SK-N-SH treated with all-trans-retinoic acid at 6 μM for 48 hours (cell line): ENCODE data around the gene PDE1C.
"Not testable (repeated sequence)": the region's sequence is repeated elsewhere in the genome, so short reads cannot be mapped to it uniquely, and the experiment has no call there.

Source experiments
- ARNTL ChIP-seq: fragments of 450-650 bp; formaldehyde crosslinking; IDR thresholded peaks from 2 replicates; pipeline ENCODE4 v1.5.0; 2020; ENCODE audit warnings: low read depth, mild to moderate bottlenecking, moderate library complexity, borderline replicate concordance
- CSDC2 ChIP-seq: fragments of 250-450 bp; sonication (Bioruptor Pico); IDR thresholded peaks from 2 replicates; pipeline ENCODE4 v1.5.0; 2020; ENCODE audit warnings: mild to moderate bottlenecking, moderate library complexity
- PPARA ChIP-seq: fragments of 250-450 bp; sonication (Bioruptor Pico); IDR thresholded peaks from 2 replicates; pipeline ENCODE4 v1.5.0; 2020; ENCODE audit warnings: mild to moderate bottlenecking, borderline replicate concordance
- SNAI2 ChIP-seq: fragments of 250-450 bp; sonication (Bioruptor Pico); IDR thresholded peaks from 2 replicates; pipeline ENCODE4 v1.5.0; 2020; ENCODE audit warnings: mild to moderate bottlenecking, moderate library complexity
- TCF4 ChIP-seq: fragments of 250-450 bp; sonication (Bioruptor Pico); IDR thresholded peaks from 2 replicates; pipeline ENCODE4 v1.8.0; 2021; ENCODE audit warnings: mild to moderate bottlenecking, moderate library complexity, borderline replicate concordance
- ZFP3 ChIP-seq: fragments of 250-450 bp; sonication (Bioruptor Pico); IDR thresholded peaks from 2 replicates; pipeline ENCODE4 v1.5.0; 2020; ENCODE audit warnings: mild to moderate bottlenecking, moderate library complexity
- ZFP30 ChIP-seq: fragments of 450-650 bp; formaldehyde crosslinking; IDR thresholded peaks from 2 replicates; pipeline ENCODE4 v1.5.0; 2022; ENCODE audit warnings: mild to moderate bottlenecking, moderate library complexity
- TF ChIP-seq, protein P1 (sequence below): fragments of 250-450 bp; sonication (Bioruptor Pico); IDR thresholded peaks from 2 replicates; pipeline ENCODE4 v1.8.0; 2021; ENCODE audit warnings: low read depth, mild to moderate bottlenecking, moderate library complexity, borderline replicate concordance
- TF ChIP-seq, protein P2 (sequence below): fragments of 250-450 bp; sonication (Bioruptor Pico); IDR thresholded peaks from 2 replicates; pipeline ENCODE4 v1.5.1; 2021; ENCODE audit warnings: mild to moderate bottlenecking, moderate library complexity
- TF ChIP-seq, protein P3 (sequence below): fragments of 250-450 bp; sonication (Bioruptor Pico); IDR thresholded peaks from 2 replicates; pipeline ENCODE4 v1.5.0; 2020; ENCODE audit warnings: mild to moderate bottlenecking, moderate library complexity
- TF ChIP-seq, protein P4 (sequence below): fragments of 250-450 bp; sonication (Bioruptor Pico); IDR thresholded peaks from 2 replicates; pipeline ENCODE4 v1.8.0; 2020; ENCODE audit warnings: mild to moderate bottlenecking, moderate library complexity, borderline replicate concordance

DNA sequence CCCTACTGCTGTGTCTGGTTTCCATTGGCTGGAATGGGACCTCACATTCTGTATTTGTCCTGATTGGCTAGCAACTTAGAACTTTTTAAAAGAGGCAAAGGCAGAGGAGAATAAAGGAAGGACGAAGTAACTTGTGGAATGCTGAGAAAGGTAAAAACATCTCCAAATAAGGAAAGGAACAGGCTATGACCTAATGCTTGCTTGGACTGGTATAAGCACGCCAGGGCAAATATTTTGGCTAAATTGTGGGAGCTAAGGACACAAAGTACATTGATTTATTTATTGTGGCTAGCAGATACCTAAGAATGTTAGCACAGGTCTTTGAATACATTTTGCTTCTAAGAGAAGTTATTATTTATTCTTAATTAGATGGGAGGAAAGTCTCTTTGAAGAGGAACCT lies 56.7 kb downstream of the PDE1C start:
- not testable (repeated sequence) for TF ChIP-seq CSDC2; SNAI2; TCF4 (CRISPR knock-in tag); ARNTL; PPARA; ZFP3 (CRISPR knock-in tag); ZFP30
- TF ChIP-seq, protein P1, sequence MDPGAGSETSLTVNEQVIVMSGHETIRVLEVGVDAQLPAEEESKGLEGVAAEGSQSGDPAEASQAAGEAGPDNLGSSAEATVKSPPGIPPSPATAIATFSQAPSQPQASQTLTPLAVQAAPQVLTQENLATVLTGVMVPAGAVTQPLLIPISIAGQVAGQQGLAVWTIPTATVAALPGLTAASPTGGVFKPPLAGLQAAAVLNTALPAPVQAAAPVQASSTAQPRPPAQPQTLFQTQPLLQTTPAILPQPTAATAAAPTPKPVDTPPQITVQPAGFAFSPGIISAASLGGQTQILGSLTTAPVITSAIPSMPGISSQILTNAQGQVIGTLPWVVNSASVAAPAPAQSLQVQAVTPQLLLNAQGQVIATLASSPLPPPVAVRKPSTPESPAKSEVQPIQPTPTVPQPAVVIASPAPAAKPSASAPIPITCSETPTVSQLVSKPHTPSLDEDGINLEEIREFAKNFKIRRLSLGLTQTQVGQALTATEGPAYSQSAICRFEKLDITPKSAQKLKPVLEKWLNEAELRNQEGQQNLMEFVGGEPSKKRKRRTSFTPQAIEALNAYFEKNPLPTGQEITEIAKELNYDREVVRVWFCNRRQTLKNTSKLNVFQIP (CRISPR knock-in tag) = not testable (repeated sequence)
- TF ChIP-seq, protein P2, sequence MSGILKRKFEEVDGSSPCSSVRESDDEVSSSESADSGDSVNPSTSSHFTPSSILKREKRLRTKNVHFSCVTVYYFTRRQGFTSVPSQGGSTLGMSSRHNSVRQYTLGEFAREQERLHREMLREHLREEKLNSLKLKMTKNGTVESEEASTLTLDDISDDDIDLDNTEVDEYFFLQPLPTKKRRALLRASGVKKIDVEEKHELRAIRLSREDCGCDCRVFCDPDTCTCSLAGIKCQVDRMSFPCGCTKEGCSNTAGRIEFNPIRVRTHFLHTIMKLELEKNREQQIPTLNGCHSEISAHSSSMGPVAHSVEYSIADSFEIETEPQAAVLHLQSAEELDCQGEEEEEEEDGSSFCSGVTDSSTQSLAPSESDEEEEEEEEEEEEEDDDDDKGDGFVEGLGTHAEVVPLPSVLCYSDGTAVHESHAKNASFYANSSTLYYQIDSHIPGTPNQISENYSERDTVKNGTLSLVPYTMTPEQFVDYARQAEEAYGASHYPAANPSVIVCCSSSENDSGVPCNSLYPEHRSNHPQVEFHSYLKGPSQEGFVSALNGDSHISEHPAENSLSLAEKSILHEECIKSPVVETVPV (CRISPR knock-in tag) = not testable (repeated sequence)
- TF ChIP-seq, protein P3, sequence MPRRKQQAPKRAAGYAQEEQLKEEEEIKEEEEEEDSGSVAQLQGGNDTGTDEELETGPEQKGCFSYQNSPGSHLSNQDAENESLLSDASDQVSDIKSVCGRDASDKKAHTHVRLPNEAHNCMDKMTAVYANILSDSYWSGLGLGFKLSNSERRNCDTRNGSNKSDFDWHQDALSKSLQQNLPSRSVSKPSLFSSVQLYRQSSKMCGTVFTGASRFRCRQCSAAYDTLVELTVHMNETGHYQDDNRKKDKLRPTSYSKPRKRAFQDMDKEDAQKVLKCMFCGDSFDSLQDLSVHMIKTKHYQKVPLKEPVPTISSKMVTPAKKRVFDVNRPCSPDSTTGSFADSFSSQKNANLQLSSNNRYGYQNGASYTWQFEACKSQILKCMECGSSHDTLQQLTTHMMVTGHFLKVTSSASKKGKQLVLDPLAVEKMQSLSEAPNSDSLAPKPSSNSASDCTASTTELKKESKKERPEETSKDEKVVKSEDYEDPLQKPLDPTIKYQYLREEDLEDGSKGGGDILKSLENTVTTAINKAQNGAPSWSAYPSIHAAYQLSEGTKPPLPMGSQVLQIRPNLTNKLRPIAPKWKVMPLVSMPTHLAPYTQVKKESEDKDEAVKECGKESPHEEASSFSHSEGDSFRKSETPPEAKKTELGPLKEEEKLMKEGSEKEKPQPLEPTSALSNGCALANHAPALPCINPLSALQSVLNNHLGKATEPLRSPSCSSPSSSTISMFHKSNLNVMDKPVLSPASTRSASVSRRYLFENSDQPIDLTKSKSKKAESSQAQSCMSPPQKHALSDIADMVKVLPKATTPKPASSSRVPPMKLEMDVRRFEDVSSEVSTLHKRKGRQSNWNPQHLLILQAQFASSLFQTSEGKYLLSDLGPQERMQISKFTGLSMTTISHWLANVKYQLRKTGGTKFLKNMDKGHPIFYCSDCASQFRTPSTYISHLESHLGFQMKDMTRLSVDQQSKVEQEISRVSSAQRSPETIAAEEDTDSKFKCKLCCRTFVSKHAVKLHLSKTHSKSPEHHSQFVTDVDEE = not testable (repeated sequence)
- TF ChIP-seq, protein P4, sequence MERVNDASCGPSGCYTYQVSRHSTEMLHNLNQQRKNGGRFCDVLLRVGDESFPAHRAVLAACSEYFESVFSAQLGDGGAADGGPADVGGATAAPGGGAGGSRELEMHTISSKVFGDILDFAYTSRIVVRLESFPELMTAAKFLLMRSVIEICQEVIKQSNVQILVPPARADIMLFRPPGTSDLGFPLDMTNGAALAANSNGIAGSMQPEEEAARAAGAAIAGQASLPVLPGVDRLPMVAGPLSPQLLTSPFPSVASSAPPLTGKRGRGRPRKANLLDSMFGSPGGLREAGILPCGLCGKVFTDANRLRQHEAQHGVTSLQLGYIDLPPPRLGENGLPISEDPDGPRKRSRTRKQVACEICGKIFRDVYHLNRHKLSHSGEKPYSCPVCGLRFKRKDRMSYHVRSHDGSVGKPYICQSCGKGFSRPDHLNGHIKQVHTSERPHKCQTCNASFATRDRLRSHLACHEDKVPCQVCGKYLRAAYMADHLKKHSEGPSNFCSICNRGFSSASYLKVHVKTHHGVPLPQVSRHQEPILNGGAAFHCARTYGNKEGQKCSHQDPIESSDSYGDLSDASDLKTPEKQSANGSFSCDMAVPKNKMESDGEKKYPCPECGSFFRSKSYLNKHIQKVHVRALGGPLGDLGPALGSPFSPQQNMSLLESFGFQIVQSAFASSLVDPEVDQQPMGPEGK (CRISPR knock-in tag) = not testable (repeated sequence)
